ENCODE measurements around the gene NUDT4.
A peak's percentile ranks its signal among the peaks of the same experiment; 100 is the strongest.
"Not testable (repeated sequence)": the region's sequence is repeated elsewhere in the genome, so short reads cannot be mapped to it uniquely, and the experiment has no call there.

NUDT4 gene

DNA sequence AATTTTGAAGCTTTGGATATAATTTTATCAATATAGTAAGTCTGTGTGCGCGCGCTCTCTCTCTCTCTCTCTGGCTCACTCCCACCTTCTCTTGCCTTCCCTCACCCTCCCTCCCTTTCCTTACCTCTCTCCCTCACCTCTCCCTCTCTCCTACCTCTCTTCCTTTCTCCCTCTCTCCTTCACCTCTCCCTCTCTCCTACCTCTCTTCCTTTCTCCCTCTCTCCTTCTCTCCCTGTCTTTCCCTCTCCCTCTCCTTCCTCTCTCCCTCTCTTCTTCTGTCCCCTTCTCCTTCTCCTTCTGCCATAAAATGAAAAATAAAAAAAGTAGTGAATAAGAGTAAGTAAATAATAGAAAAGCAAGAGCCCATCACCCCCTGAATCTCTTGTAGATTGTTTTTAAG lies 9.0 kb upstream of the NUDT4 start:
- no peak for DNase-seq (ENCODE audit: low spot score)

DNA sequence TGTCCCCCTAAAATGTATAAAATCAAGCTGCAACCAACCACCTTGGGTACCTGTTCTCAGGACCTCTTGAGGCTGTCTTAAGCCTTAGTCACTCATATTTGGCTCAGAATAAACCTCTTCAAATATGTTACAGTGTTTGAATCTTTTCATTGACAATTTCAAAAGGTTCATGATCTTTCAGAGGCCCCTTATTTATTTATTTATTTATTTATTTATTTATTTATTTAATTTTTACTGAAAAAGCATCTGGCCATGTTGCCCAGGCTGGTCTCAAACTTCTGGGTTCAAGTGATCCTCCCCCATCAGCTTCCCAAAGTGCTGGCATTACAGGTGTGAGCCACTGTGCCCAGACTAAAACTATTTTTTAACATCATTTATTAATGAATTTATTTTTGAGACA lies 8.2 kb upstream of the NUDT4 start:
- no peak for DNase-seq (ENCODE audit: low spot score)

DNA sequence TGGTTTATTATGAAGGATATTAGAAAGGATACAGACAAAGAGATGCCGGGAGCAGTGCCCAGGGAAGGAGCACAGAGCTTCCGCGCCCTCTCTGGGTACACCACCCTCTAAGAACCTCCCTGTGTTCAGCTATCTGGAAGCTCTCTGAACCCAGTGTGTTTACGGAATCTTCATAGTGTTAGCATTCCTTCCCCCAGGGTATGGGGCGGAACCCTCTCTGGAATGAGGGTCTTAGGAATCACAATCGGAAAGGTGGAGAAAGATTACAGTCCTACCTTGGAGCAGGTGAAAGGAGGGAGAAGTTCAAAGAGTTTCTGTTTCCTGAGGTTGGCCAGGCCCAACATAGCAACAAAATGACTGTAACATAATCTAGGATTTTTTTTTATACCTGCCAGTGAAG lies 6.8 kb upstream of the NUDT4 start:
- DNase-seq (ENCODE audit: low spot score): no peak

DNA sequence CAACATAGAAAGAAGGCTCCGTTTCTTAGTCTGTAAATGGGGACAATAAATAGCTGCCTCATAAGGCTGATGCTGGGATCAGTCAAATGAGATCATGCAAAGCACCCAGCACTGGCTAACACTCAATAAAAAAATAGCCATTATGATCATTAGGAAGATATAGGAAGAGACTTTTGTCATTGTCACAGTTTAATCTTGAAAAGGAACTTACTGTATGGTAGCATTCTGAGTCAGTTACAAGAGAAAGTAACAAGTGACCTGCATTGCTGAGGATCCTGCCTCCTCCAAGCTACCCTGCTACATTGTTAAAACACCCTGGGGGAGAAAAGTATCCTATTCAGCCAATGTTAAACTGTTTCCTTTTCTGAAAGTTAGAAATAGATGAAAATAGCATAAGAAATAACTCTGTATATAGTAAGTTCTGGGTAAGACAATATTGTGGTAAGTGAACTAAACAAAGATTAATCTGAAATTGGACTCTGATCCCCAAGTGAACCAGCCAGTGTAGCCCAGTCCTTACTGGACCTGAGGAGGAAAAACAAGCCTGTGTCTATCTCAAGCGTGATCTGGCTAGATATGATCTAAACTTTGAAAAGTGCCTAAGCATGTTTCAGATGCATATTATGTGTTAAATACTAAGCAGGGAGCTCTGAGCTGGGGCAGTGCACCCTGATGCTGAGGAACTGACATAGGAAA lies 3.6 kb upstream of the NUDT4 start:
- DNase-seq (ENCODE audit: low spot score): no peak

DNA sequence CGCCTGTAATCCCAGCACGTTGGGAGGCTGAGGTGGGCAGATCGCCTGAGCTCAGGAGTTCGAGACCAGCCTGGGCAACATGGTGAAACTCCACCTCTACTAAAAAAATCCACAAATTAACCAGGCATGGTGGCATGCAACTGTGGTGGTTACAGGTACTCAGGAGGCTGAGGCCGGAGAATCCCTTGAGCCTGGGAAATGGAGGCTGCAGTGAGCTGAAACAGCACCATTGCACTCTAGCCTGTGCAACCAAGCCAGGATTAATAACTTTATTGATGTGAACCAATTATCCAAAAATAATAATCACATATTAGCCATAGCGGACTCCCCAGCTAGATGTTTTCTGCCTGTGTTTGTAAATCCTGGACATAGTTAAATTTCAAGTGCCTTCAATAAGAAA lies 1.8 kb upstream of the NUDT4 start:
- no peak for DNase-seq (ENCODE audit: low spot score)

DNA sequence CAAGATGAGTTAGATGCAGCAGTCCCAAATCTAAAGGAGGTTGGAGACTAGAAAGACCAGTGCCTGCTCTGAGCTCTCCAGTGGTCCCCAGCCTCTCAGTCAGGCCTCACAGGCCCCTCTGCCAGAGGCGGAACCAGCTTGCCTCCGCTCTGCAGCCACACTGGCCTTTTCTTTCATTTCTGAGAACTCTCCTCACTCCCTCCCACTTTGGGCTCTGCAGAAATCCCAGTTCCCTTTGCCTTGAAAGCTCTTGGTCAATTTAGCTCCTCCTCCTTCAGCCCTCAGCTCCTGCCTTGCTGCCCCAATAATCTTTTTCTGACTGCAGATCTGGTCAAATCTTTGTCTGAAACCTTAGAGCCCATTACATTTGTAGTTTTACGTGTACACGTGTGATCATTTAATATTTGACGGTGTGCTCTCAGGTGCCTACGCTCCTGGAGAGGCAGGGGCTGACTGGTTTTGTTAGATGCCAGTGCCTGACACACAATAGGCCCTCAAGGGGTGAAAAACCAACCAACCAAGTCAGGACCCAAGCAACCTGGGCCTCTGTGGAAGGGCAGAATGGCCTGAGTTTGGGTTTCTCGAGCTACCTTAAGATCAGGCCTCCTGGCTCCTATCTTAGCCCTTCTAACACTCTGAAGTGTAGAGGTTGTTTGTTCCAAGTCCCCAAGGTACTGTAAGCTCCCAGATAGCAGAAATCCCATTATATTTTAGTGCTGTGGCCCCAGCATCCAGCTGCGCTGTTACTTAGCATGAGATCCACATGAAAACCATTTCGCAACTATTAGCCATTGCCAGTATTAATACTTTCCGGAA lies 1.1 kb upstream of the NUDT4 start:
- no peak for DNase-seq (ENCODE audit: low spot score)

DNA sequence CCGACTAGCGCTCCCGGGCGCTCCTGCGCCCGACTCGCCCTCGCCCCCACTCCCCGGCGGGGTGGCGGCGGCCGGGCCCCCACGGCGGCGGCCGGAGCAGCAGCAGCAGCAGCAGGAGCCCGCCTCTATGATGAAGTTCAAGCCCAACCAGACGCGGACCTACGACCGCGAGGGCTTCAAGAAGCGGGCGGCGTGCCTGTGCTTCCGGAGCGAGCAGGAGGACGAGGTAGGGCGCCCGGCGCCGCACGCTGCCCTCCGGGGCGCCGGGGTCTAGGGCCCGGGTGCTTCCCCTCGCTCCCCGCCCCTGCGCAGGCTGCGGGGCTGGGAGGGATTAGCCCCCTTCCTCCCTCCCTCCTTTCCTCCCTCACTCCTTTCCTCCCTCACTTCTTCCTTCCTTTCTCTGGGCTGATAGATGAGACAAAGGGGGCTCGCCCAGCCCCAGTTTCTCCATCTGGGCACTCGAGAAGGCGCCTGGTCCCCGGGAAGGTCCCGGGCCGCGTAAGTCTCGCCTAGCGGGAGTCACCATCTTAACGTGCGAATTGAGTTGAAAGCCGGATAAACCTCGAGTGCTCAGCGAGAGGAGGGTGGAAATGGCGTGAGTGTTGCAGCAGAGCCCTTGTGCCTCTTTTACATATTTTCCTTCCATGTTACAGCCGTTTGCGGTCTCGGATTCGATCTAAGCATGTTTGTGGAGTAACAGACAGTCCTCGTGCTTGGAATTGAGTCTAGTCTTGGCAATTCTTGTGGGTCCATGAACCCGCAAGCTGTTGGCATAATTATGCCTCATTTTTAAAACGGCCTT lies 672 bp downstream of the NUDT4 start:
- peak; percentile 61 for DNase-seq (ENCODE audit: low spot score)

DNA sequence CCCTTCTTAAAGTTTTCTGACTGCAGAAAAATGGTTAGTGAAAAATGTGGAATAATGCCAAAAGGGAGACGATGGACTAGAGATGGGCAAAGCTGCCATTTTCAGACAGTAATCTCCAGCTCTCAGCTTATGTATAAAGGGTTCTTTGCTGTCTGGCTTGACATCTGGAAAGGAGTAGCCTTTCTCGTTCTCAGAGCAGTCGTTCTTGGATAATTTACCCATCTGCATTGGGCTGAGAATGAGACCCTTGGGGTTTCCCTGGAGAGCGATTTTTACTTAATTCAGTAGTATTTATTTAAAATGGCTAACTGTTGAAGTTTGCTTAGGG lies 1.2 kb downstream of the NUDT4 start:
- DNase-seq (ENCODE audit: low spot score): no peak

DNA sequence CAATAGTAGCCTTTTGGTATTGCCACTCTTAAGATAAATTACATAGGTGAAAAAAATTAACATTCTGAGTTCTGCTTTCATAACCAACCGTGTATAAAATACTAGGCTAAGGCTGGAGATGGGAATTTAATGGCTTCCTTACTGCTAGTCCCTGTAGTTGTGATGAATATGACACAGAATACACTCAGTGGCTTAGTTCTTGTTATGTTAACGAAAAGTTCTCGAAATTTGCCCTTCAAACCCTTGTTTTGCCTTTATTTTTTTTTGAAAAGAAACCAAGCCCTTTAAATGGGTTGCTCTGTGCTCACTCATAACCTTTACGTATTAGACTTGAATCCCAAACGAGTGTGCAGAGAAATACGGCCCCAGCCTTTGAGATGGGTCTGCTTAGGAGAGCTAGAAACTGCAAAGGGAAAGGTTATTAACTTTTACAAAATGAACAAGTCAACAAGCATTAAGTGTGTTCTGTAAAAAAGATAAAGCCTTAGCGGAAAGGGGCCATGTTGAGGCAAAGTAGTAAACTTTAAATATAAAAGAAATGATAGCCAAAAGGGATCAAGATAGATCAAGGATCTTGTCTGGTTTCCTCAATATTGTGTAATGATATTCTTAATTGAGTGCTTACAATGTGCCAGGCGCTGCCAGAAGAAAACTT lies 1.7 kb downstream of the NUDT4 start:
- DNase-seq (ENCODE audit: low spot score): peak; percentile 28

DNA sequence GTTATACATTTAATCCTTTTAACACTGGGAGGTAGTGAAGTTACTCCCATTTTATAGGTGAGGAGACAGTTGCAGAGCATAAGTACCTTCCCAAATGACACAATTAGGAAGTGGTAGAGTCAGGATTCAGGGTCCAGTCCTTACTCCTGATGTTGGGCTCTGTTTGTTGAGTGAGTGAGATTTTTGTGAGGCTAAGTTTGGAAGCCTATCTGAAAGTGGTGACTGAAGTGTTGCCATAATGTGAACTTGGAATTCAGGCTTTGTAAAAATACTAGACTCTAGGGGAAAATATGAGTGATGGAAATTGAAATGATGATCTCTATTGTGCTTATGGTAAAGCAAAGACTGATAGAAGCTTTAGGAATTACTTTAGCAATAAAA lies 2.2 kb downstream of the NUDT4 start:
- DNase-seq (ENCODE audit: low spot score): no peak

DNA sequence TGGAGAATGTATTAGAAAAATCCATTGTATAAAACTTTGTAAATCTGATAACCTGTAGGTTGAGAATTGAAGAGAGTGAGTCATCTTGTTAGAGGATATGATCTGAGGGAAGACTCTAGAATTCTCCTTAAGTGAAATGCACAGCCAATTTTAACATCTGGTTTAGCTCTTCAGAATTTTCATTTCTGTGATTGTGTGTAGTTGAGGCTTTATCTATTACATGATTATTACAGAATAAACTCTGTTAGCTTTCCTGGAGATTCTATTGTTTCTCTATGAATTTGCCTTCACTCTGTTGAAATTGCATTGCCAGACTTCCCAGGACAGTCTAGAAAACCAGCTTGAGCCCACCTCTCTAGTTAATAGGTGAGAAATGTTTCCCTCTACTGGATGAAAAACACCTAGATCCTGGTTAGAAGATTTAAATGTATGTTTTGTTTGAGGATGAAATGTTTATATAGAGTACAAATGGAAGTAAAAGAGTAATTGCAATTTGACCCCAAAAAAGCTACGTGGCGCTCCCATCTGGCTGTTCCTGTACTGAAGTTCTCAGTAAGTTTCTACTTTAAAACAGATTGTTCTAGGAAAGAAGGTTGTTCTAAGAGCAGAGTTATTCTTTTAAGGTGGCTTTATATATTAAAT lies 2.9 kb downstream of the NUDT4 start:
- DNase-seq (ENCODE audit: low spot score): peak; percentile 18

DNA sequence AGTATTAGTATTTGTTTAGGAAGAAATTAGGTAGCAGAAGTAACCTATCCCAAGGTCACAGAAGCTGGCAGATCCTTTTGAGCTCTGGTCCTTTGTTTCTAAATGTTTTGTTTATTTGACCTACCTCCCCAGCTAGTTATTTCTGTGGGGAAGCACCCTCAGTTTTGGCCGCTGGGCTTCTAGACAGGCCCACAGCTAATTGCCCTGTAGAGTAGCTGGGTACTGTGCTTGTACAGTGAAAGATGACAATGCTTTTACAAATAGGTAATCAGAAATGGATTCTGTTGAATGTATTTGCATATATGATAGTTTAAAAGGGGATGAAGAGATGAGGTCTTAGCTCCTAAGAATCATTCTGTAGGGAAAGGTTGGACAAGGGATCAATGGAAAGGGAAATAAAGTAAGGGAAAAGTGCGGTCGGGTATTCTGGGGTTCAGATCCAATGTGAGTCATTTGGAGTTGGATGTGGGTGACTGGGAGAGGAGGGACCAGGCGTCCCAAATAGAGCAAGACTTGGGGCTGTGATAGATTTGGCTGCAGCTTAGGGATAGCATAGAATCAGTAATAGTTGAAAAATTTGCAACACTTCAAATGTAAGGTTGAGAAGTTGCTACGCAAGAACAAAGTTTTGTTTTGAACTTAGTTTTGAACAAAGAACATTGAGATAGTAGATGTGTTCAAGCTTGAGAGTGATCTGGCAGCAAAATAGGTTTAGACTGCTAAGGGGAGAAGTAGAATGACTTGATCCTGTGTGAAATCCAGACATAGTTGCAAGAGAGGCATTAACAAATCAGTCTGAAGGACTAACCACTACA lies 3.6 kb downstream of the NUDT4 start:
- no peak for DNase-seq (ENCODE audit: low spot score)

DNA sequence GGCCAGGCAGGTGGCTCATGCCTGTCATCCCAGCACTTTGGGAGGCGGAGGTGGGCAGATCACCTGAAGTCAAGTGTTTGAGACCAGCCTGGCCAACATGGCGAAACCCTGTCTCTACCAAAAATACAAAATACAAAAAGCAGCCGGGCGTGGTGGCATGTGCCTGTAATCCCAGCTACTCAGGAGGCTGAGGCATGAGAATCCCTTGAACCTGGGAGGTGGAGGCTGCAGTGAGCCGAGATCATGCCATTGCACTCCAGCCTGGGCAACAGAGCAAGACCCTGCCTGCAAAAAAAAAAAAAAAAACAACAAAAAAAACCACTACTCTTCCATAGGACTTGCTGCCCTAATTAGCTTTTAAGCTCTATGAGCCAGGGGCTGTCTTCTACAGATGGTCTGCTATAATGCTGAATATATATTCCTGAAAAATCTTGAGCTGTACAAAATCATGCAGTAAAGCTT lies 4.3 kb downstream of the NUDT4 start:
- DNase-seq (ENCODE audit: low spot score): not testable (repeated sequence)

DNA sequence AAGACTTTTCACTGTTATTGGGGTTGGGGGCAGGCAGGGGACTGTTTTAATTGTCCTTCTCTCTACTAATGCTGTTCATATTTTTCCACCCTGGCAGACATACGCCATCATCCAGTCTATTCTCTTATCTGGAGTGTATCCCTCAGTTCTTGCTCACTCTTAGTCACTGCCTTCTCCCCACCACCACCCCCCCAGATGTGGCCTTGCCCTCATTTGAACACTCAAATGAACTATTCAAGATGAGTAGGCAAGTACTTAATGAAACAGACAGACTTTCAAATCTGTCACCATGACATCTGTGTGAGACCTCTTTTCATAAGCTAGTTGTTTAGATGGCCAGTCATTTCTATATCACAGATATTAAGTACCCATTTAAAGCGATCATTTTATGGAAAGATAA lies 10.1 kb downstream of the NUDT4 start:
- DNase-seq (ENCODE audit: low spot score): peak; percentile 27

DNA sequence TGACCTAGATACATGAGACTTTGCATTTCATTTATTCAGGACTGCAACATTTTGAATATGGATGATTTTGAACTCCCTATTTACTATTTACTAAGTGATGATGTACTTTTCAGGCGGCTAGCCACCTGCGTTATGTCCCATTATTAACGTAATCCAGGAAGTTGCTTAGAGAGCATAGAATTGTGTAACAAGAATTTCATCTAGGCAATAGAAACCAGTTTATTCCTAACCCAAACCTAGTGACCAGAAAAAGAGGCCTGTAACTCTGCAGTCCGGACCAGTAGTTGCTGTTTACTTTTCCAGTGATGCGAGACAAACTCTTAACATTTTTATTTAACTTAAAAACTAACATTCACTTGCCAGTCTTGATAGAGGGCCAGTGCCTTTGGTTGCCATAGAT lies 12.3 kb downstream of the NUDT4 start:
- no peak for DNase-seq (ENCODE audit: low spot score)

DNA sequence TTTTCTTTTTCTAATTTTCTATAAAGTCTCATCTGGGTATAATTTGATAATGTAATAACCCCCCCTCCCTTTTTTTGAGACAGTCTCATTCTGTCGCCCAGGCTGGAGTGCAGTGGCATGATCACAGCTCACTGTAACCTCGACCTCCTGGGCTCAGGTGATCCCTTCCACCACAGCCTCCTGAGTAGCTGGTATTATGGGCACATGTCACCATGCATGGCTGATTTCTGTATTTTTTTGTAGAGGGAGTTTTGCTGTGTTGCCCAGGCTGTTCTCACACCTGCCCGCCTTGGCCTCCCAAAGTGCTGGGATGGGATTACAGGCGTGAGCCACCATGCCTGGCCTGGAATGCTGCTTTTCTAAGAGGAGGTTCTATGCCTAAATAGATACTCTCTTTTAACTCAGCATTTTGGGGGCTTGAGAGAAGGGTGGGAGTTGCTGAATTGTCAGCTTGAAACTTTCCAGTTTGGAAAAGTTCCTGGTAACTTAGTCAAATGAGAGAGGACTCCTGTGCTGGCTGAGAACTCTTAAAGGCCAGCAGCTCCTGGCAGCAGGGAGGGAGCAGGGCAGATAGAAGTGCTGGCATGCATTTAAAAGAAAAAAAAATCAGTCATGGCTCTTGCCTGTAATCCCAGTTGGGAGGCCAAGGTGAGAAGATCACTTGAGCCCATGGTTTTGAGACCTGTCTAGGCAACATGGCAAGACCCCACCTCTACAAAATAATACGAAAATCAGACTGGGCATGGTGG lies 13.0 kb downstream of the NUDT4 start:
- no peak for DNase-seq (ENCODE audit: low spot score)

DNA sequence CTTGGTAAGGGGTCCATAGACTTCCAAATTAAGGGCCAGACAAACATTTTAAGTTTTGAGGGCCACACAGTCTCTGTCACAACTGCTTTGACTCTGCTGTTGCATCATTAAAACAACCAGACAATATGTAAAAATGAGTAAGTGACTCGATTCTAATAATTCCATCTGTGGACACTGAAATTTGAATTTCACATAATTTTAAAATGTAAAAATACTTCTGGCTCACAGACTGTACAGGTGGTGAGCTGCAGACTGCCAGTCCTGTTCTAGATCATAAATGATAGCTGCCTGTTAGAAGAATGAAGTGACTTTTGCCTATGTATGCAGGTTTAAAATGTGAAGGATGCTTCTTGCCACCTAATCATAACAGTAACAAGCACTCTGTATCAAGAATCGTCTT lies 15.7 kb downstream of the NUDT4 start:
- no peak for DNase-seq (ENCODE audit: low spot score)

DNA sequence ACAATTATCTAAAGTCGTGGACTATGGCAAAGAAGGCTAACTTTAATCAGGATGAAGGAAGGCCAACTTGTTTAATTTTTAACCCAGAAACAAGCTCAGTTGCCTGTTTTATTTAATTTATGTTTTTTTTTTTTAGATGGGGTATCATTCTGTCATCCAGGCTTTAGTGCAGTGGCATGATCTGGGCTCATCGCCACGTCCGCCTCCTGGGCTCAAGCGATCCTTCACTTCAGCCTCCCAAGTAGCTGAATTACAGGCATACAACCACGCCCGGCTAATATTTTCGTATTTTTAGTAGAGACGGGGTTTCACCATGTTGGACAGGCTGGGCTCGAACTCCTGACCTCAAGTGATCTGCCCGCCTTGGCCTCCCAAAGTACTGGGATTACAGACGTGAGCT lies 19.7 kb downstream of the NUDT4 start:
- no peak for DNase-seq (ENCODE audit: low spot score)

DNA sequence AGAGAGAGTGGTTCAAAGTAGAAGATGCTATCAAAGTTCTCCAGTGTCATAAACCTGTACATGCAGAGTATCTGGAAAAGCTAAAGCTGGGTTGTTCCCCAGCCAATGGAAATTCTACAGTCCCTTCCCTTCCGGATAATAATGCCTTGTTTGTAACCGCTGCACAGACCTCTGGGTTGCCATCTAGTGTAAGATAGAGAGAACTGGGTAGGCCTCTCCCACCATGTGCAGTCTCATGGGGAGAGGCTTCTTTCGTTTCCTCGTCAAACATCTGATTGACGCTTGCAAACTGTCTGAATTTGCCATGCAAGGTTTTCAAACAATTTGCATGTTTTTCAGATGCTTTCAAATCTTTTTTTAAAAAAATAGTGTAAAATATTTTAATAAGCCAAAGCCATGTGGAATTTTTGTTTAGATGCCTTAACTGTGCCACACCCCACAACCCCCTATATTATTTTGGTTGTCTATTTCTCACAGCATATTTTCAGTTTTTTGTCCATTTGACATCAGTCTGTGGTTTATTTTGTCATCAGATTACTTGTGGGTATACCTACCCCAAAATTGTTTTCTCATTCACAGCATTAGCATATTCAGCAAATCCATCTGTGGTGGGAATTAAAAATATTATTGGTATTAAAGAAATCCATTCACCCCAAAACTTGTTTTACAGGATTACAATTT lies 21.6 kb downstream of the NUDT4 start:
- not testable (repeated sequence) for DNase-seq (ENCODE audit: low spot score)

Measured in kidney capillary endothelial cell (primary cell).